ENCODE results near the gene DPP8.
"Not testable (repeated sequence)": the region's sequence is repeated elsewhere in the genome, so short reads cannot be mapped to it uniquely, and the experiment has no call there.

Gene DPP8

DNA sequence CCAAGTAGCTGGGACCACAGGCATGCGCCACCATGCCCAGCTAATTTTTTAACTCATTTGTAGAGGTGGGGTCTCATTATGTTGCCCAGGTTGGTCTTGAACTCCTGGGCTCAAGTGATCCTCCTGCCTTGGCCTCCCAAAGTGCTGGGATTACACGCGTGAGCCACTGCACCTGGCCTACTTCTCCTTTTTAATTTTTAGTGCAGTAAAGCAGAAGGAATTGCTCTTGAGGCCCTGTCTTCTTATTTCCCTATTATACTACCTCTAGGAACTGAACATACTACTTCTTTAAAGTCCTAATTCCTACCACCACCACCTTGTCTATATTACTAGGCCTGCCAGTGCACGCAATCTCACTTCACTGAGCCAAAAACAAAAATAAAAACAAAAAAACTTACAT, 62.2 kb downstream of the DPP8 start:
- not testable (repeated sequence) for H3K27me3 ChIP-seq (ENCODE audit: control insufficient read depth in 1 of 2, insufficient read depth in 1 of 2, low read length in 2 of 2); H3K9ac ChIP-seq (ENCODE audit: low read length); H3K27ac ChIP-seq (ENCODE audit: low read length, poor library complexity, severe bottlenecking); H3K4me3 ChIP-seq (ENCODE audit: insufficient read depth in 1 of 2, low read depth in 1 of 2, low read length in 2 of 2); H3K23ac ChIP-seq (ENCODE audit: low read length in 2 of 2); H3K18ac ChIP-seq (ENCODE audit: low read depth in 1 of 2, low read length in 2 of 2); H2BK15ac ChIP-seq (ENCODE audit: low read depth, poor library complexity, severe bottlenecking); H3K4me2 ChIP-seq (ENCODE audit: low read length, poor library complexity, severe bottlenecking); H2AK5ac ChIP-seq (ENCODE audit: low read length, severe bottlenecking); H2BK120ac ChIP-seq (ENCODE audit: low read depth, low read length); H4K8ac ChIP-seq (ENCODE audit: low read length); H3K4ac ChIP-seq (ENCODE audit: low read depth in 1 of 2, low read length in 2 of 2); H3K9me3 ChIP-seq (ENCODE audit: control insufficient read depth, low read length); H3K14ac ChIP-seq (ENCODE audit: low read length in 2 of 2); H2BK12ac ChIP-seq (ENCODE audit: low read length in 2 of 2); H2BK5ac ChIP-seq (ENCODE audit: low read depth, low read length, poor library complexity, severe bottlenecking); H2AFZ ChIP-seq (ENCODE audit: low read depth, low read length); DNase-seq; H4K91ac ChIP-seq (ENCODE audit: low read length); H3K4me1 ChIP-seq (ENCODE audit: control insufficient read depth, insufficient read depth, low read depth, low read length)
- WGBS: 100% methylated on average over 4 of the region's 4 CpGs
- Histone ChIP-seq H3K79me1 (replicated peaks; ENCODE audit: low read length, poor library complexity, severe bottlenecking) (peaks cover 18% of the 10 kb centered on the region), H3K36me3 (ENCODE audit: control insufficient read depth in 1 of 2, insufficient read depth in 2 of 2, low read depth in 1 of 2, low read length in 2 of 2) (peaks cover 31 to 91% of the 10 kb centered on the region in 2 experiments)

DNA sequence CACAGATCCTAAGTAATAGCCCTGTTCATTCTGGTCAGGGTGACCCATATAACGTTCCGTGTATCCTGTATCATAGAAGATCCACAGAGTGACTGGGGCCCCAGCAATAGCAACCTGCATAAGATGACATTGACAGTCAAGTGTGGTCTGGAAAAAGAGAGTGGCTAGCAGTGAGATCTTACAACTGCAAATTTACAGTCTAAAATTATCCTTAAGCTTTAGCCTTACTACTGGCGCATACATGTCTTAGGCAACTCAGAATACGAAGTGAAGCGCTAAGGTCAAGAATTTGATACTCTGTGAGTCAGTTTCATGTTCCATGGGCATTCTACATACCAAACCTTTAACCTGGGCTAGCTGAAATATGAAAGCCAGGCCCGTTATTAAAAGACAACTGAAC, 65.5 kb downstream of the DPP8 start:
- no peak for DNase-seq
- H3K27me3 ChIP-seq (ENCODE audit: control insufficient read depth in 1 of 2, insufficient read depth in 1 of 2, low read length in 2 of 2): no peaks in the 10 kb centered on the region
- no peak overlapping the region for H3K18ac ChIP-seq (ENCODE audit: low read depth in 1 of 2, low read length in 2 of 2)
- no peak overlapping the region for H2AK5ac ChIP-seq (ENCODE audit: low read length, severe bottlenecking)
- H3K23ac ChIP-seq (ENCODE audit: low read length in 2 of 2): no peak overlapping the region
- H3K27ac ChIP-seq (ENCODE audit: low read length, poor library complexity, severe bottlenecking): no peak overlapping the region
- H2BK15ac ChIP-seq (ENCODE audit: low read depth, poor library complexity, severe bottlenecking): no peak overlapping the region
- no peaks in the 10 kb centered on the region for H3K4me1 ChIP-seq (ENCODE audit: control insufficient read depth, insufficient read depth, low read depth, low read length)
- no peak overlapping the region for H3K14ac ChIP-seq (ENCODE audit: low read length in 2 of 2)
- H3K4me3 ChIP-seq (ENCODE audit: insufficient read depth in 1 of 2, low read depth in 1 of 2, low read length in 2 of 2): no peak overlapping the region
- no peak overlapping the region for H4K91ac ChIP-seq (ENCODE audit: low read length)
- H3K4me2 ChIP-seq (ENCODE audit: low read length, poor library complexity, severe bottlenecking): no peak overlapping the region
- no peak overlapping the region for H2BK5ac ChIP-seq (ENCODE audit: low read depth, low read length, poor library complexity, severe bottlenecking)
- peaks cover 8% of the 10 kb centered on the region for H3K79me1 ChIP-seq (replicated peaks; ENCODE audit: low read length, poor library complexity, severe bottlenecking)
- H3K4ac ChIP-seq (ENCODE audit: low read depth in 1 of 2, low read length in 2 of 2): no peak overlapping the region
- WGBS: 88% methylated on average over 5 of the region's 6 CpGs
- H2BK120ac ChIP-seq (ENCODE audit: low read depth, low read length): no peak overlapping the region
- H2BK12ac ChIP-seq (ENCODE audit: low read length in 2 of 2): no peak overlapping the region
- no peak overlapping the region for H4K8ac ChIP-seq (ENCODE audit: low read length)
- no peaks in the 10 kb centered on the region for H3K9me3 ChIP-seq (ENCODE audit: control insufficient read depth, low read length)
- no peak overlapping the region for H2AFZ ChIP-seq (ENCODE audit: low read depth, low read length)
- H3K36me3 ChIP-seq (ENCODE audit: control insufficient read depth in 1 of 2, insufficient read depth in 2 of 2, low read depth in 1 of 2, low read length in 2 of 2): peaks cover 29 to 80% of the 10 kb centered on the region in 2 experiments
- H3K9ac ChIP-seq (ENCODE audit: low read length): no peak overlapping the region

DNA sequence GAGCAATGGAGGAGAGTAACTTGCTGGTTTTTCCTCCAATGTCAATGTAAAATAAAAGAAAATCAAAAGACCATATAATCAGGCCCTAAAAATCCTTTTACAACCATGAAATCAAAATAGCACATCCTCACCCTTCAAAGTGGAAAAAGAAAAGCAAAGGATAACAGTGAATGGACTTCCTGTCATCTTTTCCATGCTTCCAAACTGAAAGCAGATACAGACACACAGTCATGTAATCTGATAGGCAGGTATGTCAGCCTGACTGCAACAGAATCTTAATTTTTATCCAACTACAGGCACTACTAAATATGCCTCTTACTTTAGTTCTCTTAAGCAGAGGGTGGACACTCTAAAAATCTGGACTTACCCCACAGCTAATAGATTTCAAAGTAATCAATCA, 66.9 kb downstream of the DPP8 start:
- Histone ChIP-seq H3K18ac (ENCODE audit: low read depth in 1 of 2, low read length in 2 of 2) (no peak overlapping the region), H2BK12ac (ENCODE audit: low read length in 2 of 2) (no peak overlapping the region), H3K4me2 (ENCODE audit: low read length, poor library complexity, severe bottlenecking) (no peak overlapping the region), H2BK15ac (ENCODE audit: low read depth, poor library complexity, severe bottlenecking) (no peak overlapping the region), H2AK5ac (ENCODE audit: low read length, severe bottlenecking) (no peak overlapping the region), H2AFZ (ENCODE audit: low read depth, low read length) (no peak overlapping the region), H3K9me3 (ENCODE audit: control insufficient read depth, low read length) (no peaks in the 10 kb centered on the region), H3K27ac (ENCODE audit: low read length, poor library complexity, severe bottlenecking) (no peak overlapping the region), H4K8ac (ENCODE audit: low read length) (no peak overlapping the region), H3K23ac (ENCODE audit: low read length in 2 of 2) (no peak overlapping the region), H2BK120ac (ENCODE audit: low read depth, low read length) (no peak overlapping the region), H3K4me3 (ENCODE audit: insufficient read depth in 1 of 2, low read depth in 1 of 2, low read length in 2 of 2) (no peak overlapping the region), H3K27me3 (ENCODE audit: control insufficient read depth in 1 of 2, insufficient read depth in 1 of 2, low read length in 2 of 2) (no peaks in the 10 kb centered on the region), H2BK5ac (ENCODE audit: low read depth, low read length, poor library complexity, severe bottlenecking) (no peak overlapping the region), H3K4ac (ENCODE audit: low read depth in 1 of 2, low read length in 2 of 2) (no peak overlapping the region), H4K91ac (ENCODE audit: low read length) (no peak overlapping the region), H3K9ac (ENCODE audit: low read length) (no peak overlapping the region), H3K14ac (ENCODE audit: low read length in 2 of 2) (no peak overlapping the region), H3K4me1 (ENCODE audit: control insufficient read depth, insufficient read depth, low read depth, low read length) (no peaks in the 10 kb centered on the region), H3K79me1 (replicated peaks; ENCODE audit: low read length, poor library complexity, severe bottlenecking) (peaks cover 4% of the 10 kb centered on the region), H3K36me3 (ENCODE audit: control insufficient read depth in 1 of 2, insufficient read depth in 2 of 2, low read depth in 1 of 2, low read length in 2 of 2) (peaks cover 28 to 80% of the 10 kb centered on the region in 2 experiments)
- DNase-seq: no peak

DNA sequence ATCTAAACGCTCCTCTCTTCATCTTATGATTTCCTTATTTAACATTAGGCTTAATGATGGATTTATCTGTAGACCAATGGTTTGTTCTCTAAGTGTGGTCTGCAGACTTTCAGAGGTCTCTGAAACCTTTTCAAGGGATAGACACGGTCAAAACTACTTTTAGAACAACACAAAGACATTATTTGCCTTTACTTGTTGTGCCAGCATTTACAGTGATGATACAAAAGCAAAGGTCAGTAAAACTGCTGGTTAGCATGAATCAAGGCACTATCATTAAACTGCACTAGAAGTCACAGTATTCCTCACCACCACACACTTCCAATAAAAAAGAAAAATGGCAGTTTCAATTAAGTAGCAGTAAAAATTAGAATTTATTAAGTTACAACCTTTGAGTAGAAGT, 70.3 kb downstream of the DPP8 start:
- Histone ChIP-seq H4K91ac (ENCODE audit: low read length) (no peak overlapping the region), H3K14ac (ENCODE audit: low read length in 2 of 2) (no peak overlapping the region), H4K8ac (ENCODE audit: low read length) (no peak overlapping the region), H3K36me3 (ENCODE audit: control insufficient read depth in 1 of 2, insufficient read depth in 2 of 2, low read depth in 1 of 2, low read length in 2 of 2) (peaks cover 14 to 68% of the 10 kb centered on the region in 2 experiments), H3K4ac (ENCODE audit: low read depth in 1 of 2, low read length in 2 of 2) (no peak overlapping the region), H2BK12ac (ENCODE audit: low read length in 2 of 2) (no peak overlapping the region), H3K4me2 (ENCODE audit: low read length, poor library complexity, severe bottlenecking) (no peak overlapping the region), H2BK120ac (ENCODE audit: low read depth, low read length) (no peak overlapping the region), H2BK15ac (ENCODE audit: low read depth, poor library complexity, severe bottlenecking) (no peak overlapping the region), H3K18ac (ENCODE audit: low read depth in 1 of 2, low read length in 2 of 2) (no peak overlapping the region), H2AK5ac (ENCODE audit: low read length, severe bottlenecking) (no peak overlapping the region), H3K27ac (ENCODE audit: low read length, poor library complexity, severe bottlenecking) (no peak overlapping the region), H3K9ac (ENCODE audit: low read length) (no peak overlapping the region), H2BK5ac (ENCODE audit: low read depth, low read length, poor library complexity, severe bottlenecking) (no peak overlapping the region), H3K27me3 (ENCODE audit: control insufficient read depth in 1 of 2, insufficient read depth in 1 of 2, low read length in 2 of 2) (no peaks in the 10 kb centered on the region), H2AFZ (ENCODE audit: low read depth, low read length) (no peak overlapping the region), H3K4me3 (ENCODE audit: insufficient read depth in 1 of 2, low read depth in 1 of 2, low read length in 2 of 2) (no peak overlapping the region), H3K79me1 (replicated peaks; ENCODE audit: low read length, poor library complexity, severe bottlenecking) (peaks cover 5% of the 10 kb centered on the region), H3K9me3 (ENCODE audit: control insufficient read depth, low read length) (no peaks in the 10 kb centered on the region), H3K4me1 (ENCODE audit: control insufficient read depth, insufficient read depth, low read depth, low read length) (no peaks in the 10 kb centered on the region), H3K23ac (ENCODE audit: low read length in 2 of 2) (no peak overlapping the region)
- DNase-seq: no peak
- no CpG with 5 or more reads among the region's 2 CpGs for WGBS

Measured in mesenchymal stem cell (in vitro differentiated cells and primary cell).